Measurements from ENCODE around the gene PIK3C2G. TPM values are rescaled to one million over a fixed set of nuclear protein-coding genes. Genes with fewer than 3 reads are reported as not detected.

PIK3C2G gene
- total RNA-seq, 3 donors from 2014 or later: 0.23 to 0.43 (median 0.32) TPM

GRCh38 chr12:18277196-18277595 lies 15.9 kb downstream of the PIK3C2G start:
- Histone ChIP-seq H3K36me3 (ENCODE audit: low read depth) (no peaks in the 10 kb centered on the region), H3K4me1 (ENCODE audit: low read depth) (no peaks in the 10 kb centered on the region), H3K9me3 (no peaks in the 10 kb centered on the region), H3K4me3 (no peak overlapping the region)
- ATAC-seq (no peak), DNase-seq (no peak)
- no peak for TF ChIP-seq CTCF (IDR thresholded peaks at IDR 0.05)
- intact Hi-C loops (cut with DNase I, micrococcal nuclease): no loop called here

GRCh38 chr12:18280728-18281127 lies 19.4 kb downstream of the PIK3C2G start:
- Histone ChIP-seq H3K36me3 (ENCODE audit: low read depth) (no peaks in the 10 kb centered on the region), H3K9me3 (no peaks in the 10 kb centered on the region), H3K4me3 (no peak overlapping the region), H3K4me1 (ENCODE audit: low read depth) (no peaks in the 10 kb centered on the region)
- no peak for DNase-seq
- intact Hi-C loops (cut with DNase I, micrococcal nuclease): no loop called here
- TF ChIP-seq CTCF (IDR thresholded peaks at IDR 0.05): no peak
- ATAC-seq: no peak

DNA sequence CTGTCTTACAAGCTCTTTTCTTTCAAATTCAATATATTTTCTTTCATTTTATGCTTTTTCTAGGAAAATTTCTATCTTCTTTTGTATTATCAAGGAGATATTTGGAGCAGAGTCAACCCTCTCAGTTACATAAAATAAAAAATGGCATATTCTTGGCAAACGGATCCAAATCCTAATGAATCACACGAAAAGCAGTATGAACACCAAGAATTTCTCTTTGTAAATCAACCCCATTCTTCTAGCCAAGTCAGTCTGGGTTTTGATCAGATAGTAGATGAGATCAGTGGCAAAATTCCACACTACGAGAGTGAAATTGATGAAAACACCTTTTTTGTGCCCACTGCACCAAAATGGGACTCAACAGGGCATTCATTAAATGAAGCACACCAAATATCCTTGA lies 20.6 kb downstream of the PIK3C2G start:
- Histone ChIP-seq H3K4me3 (no peak overlapping the region), H3K36me3 (ENCODE audit: low read depth) (no peaks in the 10 kb centered on the region), H3K9me3 (no peaks in the 10 kb centered on the region), H3K4me1 (ENCODE audit: low read depth) (no peaks in the 10 kb centered on the region)
- TF ChIP-seq CTCF (IDR thresholded peaks at IDR 0.05): no peak
- DNase-seq (no peak), ATAC-seq (no peak)
- intact Hi-C loops (cut with DNase I, micrococcal nuclease): no loop called here

- no peak for TF ChIP-seq CTCF (IDR thresholded peaks at IDR 0.05)
- ATAC-seq (no peak), DNase-seq (no peak)
- Histone ChIP-seq H3K36me3 (ENCODE audit: low read depth) (no peaks in the 10 kb centered on the region), H3K9me3 (no peaks in the 10 kb centered on the region), H3K4me1 (ENCODE audit: low read depth) (no peaks in the 10 kb centered on the region), H3K4me3 (no peak overlapping the region)
- intact Hi-C loops (cut with DNase I, micrococcal nuclease): no loop called here
These were observed 22.5 kb downstream of the PIK3C2G start for GRCh38 chr12:18283831-18284230.

- H3K9me3 ChIP-seq: no peaks in the 10 kb centered on the region
- DNase-seq: no peak
- H3K36me3 ChIP-seq (ENCODE audit: low read depth): no peaks in the 10 kb centered on the region
- H3K4me1 ChIP-seq (ENCODE audit: low read depth): no peaks in the 10 kb centered on the region
- no peak overlapping the region for H3K4me3 ChIP-seq
- no peak for TF ChIP-seq CTCF (IDR thresholded peaks at IDR 0.05)
- intact Hi-C loops (cut with DNase I, micrococcal nuclease): no loop called here
- no peak for ATAC-seq
These were observed 23.1 kb downstream of the PIK3C2G start for GRCh38 chr12:18284386-18284785.

DNA sequence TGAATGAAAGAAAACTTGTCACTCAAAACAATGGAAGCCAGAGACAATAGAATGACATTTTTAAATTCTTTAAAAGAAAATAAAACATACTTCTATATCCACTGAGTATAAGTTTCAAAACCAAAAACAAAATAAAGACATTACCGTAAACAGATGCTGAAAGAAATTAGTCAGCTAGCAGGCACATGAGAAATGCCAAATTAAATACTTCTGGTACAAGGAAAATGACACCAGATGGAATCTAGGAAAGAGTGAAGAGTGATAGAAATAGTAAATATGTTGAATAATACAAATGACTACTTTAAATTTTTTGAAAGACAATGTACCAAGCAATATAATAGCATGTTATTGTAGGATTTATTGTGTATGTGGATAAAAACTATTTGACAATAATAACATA lies 23.8 kb downstream of the PIK3C2G start:
- H3K9me3 ChIP-seq: no peaks in the 10 kb centered on the region
- no peaks in the 10 kb centered on the region for H3K4me1 ChIP-seq (ENCODE audit: low read depth)
- no peak overlapping the region for H3K4me3 ChIP-seq
- DNase-seq: no peak
- intact Hi-C loops (cut with DNase I, micrococcal nuclease): no loop called here
- no peaks in the 10 kb centered on the region for H3K36me3 ChIP-seq (ENCODE audit: low read depth)
- TF ChIP-seq CTCF (IDR thresholded peaks at IDR 0.05): no peak
- ATAC-seq: no peak

Data from mucosa of descending colon (tissue), 3 donors.